ENCODE results near the gene GLB1L2.

DNA sequence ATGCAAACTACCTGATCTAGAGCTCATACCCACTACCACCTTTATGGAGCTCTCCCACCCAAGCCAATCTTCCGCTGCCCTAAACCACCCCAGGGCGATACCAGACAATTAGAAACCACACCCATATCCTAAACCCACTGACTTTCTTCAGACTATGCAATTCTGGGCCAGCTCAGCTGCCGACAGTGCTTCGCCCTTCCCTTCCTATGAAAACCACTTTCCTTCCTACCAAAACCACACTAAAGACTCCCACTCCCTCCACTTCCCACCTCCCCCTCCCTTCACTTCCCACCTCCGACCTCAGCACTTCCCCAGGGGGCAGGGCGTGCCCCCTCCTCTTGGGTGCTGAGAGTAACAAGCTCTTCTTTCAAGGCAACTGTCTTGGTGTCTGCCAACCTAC lies 55.2 kb downstream of the GLB1L2 start:
- TF ChIP-seq, protein P1, sequence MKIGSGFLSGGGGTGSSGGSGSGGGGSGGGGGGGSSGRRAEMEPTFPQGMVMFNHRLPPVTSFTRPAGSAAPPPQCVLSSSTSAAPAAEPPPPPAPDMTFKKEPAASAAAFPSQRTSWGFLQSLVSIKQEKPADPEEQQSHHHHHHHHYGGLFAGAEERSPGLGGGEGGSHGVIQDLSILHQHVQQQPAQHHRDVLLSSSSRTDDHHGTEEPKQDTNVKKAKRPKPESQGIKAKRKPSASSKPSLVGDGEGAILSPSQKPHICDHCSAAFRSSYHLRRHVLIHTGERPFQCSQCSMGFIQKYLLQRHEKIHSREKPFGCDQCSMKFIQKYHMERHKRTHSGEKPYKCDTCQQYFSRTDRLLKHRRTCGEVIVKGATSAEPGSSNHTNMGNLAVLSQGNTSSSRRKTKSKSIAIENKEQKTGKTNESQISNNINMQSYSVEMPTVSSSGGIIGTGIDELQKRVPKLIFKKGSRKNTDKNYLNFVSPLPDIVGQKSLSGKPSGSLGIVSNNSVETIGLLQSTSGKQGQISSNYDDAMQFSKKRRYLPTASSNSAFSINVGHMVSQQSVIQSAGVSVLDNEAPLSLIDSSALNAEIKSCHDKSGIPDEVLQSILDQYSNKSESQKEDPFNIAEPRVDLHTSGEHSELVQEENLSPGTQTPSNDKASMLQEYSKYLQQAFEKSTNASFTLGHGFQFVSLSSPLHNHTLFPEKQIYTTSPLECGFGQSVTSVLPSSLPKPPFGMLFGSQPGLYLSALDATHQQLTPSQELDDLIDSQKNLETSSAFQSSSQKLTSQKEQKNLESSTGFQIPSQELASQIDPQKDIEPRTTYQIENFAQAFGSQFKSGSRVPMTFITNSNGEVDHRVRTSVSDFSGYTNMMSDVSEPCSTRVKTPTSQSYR (CRISPR knock-in tag; IDR thresholded peaks at IDR 0.05; ENCODE audit: borderline replicate concordance), result no peak
- TF ChIP-seq CREB1 (IDR thresholded peaks at IDR 0.05) (no peak), CREB1 (CRISPR knock-in tag; IDR thresholded peaks at IDR 0.05) (no peak), ZNF572 (CRISPR knock-in tag; IDR thresholded peaks at IDR 0.05) (no peak), ZNF670 (CRISPR knock-in tag; IDR thresholded peaks at IDR 0.05; ENCODE audit: borderline replicate concordance) (no peak), SUZ12 (IDR thresholded peaks at IDR 0.05; ENCODE audit: low read depth, low read length) (no peak), ZNF232 (CRISPR knock-in tag; IDR thresholded peaks at IDR 0.05; ENCODE audit: borderline replicate concordance) (no peak), MAFF (IDR thresholded peaks at IDR 0.05; ENCODE audit: low read depth, low read length) (no peak)
- TF ChIP-seq, protein P2, sequence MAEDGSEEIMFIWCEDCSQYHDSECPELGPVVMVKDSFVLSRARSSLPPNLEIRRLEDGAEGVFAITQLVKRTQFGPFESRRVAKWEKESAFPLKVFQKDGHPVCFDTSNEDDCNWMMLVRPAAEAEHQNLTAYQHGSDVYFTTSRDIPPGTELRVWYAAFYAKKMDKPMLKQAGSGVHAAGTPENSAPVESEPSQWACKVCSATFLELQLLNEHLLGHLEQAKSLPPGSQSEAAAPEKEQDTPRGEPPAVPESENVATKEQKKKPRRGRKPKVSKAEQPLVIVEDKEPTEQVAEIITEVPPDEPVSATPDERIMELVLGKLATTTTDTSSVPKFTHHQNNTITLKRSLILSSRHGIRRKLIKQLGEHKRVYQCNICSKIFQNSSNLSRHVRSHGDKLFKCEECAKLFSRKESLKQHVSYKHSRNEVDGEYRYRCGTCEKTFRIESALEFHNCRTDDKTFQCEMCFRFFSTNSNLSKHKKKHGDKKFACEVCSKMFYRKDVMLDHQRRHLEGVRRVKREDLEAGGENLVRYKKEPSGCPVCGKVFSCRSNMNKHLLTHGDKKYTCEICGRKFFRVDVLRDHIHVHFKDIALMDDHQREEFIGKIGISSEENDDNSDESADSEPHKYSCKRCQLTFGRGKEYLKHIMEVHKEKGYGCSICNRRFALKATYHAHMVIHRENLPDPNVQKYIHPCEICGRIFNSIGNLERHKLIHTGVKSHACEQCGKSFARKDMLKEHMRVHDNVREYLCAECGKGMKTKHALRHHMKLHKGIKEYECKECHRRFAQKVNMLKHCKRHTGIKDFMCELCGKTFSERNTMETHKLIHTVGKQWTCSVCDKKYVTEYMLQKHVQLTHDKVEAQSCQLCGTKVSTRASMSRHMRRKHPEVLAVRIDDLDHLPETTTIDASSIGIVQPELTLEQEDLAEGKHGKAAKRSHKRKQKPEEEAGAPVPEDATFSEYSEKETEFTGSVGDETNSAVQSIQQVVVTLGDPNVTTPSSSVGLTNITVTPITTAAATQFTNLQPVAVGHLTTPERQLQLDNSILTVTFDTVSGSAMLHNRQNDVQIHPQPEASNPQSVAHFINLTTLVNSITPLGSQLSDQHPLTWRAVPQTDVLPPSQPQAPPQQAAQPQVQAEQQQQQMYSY (CRISPR knock-in tag; IDR thresholded peaks at IDR 0.05), result no peak
- TF ChIP-seq, protein P3, sequence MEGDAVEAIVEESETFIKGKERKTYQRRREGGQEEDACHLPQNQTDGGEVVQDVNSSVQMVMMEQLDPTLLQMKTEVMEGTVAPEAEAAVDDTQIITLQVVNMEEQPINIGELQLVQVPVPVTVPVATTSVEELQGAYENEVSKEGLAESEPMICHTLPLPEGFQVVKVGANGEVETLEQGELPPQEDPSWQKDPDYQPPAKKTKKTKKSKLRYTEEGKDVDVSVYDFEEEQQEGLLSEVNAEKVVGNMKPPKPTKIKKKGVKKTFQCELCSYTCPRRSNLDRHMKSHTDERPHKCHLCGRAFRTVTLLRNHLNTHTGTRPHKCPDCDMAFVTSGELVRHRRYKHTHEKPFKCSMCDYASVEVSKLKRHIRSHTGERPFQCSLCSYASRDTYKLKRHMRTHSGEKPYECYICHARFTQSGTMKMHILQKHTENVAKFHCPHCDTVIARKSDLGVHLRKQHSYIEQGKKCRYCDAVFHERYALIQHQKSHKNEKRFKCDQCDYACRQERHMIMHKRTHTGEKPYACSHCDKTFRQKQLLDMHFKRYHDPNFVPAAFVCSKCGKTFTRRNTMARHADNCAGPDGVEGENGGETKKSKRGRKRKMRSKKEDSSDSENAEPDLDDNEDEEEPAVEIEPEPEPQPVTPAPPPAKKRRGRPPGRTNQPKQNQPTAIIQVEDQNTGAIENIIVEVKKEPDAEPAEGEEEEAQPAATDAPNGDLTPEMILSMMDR (CRISPR knock-in tag; IDR thresholded peaks at IDR 0.05), result no peak
